ENCODE measurements around the gene NT5DC1. TPM values are rescaled to one million over a fixed set of nuclear protein-coding genes. Genes with fewer than 3 reads are reported as not detected.
A peak's percentile ranks its signal among the peaks of the same experiment; 100 is the strongest.

NT5DC1 gene
- total and polyA plus RNA-seq, 5 donors from 2014 or later: 32.4 to 80.2 (median 66.3) TPM

GRCh38 chr6:116165596-116165995, 64.9 kb downstream of the NT5DC1 start:
- ATAC-seq (ENCODE audit: low read depth in 2 of 2): no peak
- no peak for DNase-seq
- H3K4me1 Mint-ChIP-seq: peaks cover 0 to 15% (median 9%) of the 10 kb centered on the region in 4 donors
- no peaks in the 10 kb centered on the region for H3K36me3 ChIP-seq (ENCODE audit: control insufficient read depth, insufficient read depth, low read length)
- no peak overlapping the region for H3K4me3 ChIP-seq (ENCODE audit: low read depth, low read length)
- H3K27ac Mint-ChIP-seq: no peak overlapping the region
- peaks cover 54% of the 10 kb centered on the region for H3K36me3 Mint-ChIP-seq
- H3K27me3 Mint-ChIP-seq: no peaks in the 10 kb centered on the region
- H3K9me3 Mint-ChIP-seq: peaks cover 2 to 16% (median 11%) of the 10 kb centered on the region in 7 donors
- H3K27me3 ChIP-seq (ENCODE audit: control insufficient read depth, insufficient read depth, low read length): no peaks in the 10 kb centered on the region
- H3K4me3 Mint-ChIP-seq: no peak overlapping the region
- H3K27ac ChIP-seq (ENCODE audit: insufficient read depth, low read length, poor library complexity, severe bottlenecking): no peak overlapping the region
- H3K9me3 ChIP-seq (ENCODE audit: control insufficient read depth in 2 of 2, low read length in 2 of 2): no peaks in the 10 kb centered on the region
- H3K4me1 ChIP-seq (ENCODE audit: control insufficient read depth, insufficient read depth, low read length, poor library complexity, severe bottlenecking): no peaks in the 10 kb centered on the region

- Mint-ChIP-seq H3K27ac (no peak overlapping the region), H3K27me3 (no peaks in the 10 kb centered on the region), H3K4me3 (no peak overlapping the region), H3K4me1 (peaks cover 0 to 15% (median 8%) of the 10 kb centered on the region in 4 donors), H3K9me3 (peaks cover 2 to 16% (median 11%) of the 10 kb centered on the region in 7 donors), H3K36me3 (peaks cover 61% of the 10 kb centered on the region)
- Histone ChIP-seq H3K9me3 (ENCODE audit: control insufficient read depth in 2 of 2, low read length in 2 of 2) (no peaks in the 10 kb centered on the region), H3K36me3 (ENCODE audit: control insufficient read depth, insufficient read depth, low read length) (no peaks in the 10 kb centered on the region), H3K27ac (ENCODE audit: insufficient read depth, low read length, poor library complexity, severe bottlenecking) (no peak overlapping the region), H3K27me3 (ENCODE audit: control insufficient read depth, insufficient read depth, low read length) (no peaks in the 10 kb centered on the region), H3K4me1 (ENCODE audit: control insufficient read depth, insufficient read depth, low read length, poor library complexity, severe bottlenecking) (no peaks in the 10 kb centered on the region), H3K4me3 (ENCODE audit: low read depth, low read length) (no peak overlapping the region)
- DNase-seq (no peak), ATAC-seq (ENCODE audit: low read depth in 2 of 2) (no peak)
These were observed 65.7 kb downstream of the NT5DC1 start for GRCh38 chr6:116166369-116166768.

GRCh38 chr6:116168148-116168547, 67.5 kb downstream of the NT5DC1 start:
- no peak for ATAC-seq (ENCODE audit: low read depth in 2 of 2)
- no peak overlapping the region for H3K27ac Mint-ChIP-seq
- Histone ChIP-seq H3K27ac (ENCODE audit: insufficient read depth, low read length, poor library complexity, severe bottlenecking) (no peak overlapping the region), H3K9me3 (ENCODE audit: control insufficient read depth in 2 of 2, low read length in 2 of 2) (no peaks in the 10 kb centered on the region), H3K4me1 (ENCODE audit: control insufficient read depth, insufficient read depth, low read length, poor library complexity, severe bottlenecking) (no peaks in the 10 kb centered on the region), H3K36me3 (ENCODE audit: control insufficient read depth, insufficient read depth, low read length) (no peaks in the 10 kb centered on the region), H3K4me3 (ENCODE audit: low read depth, low read length) (no peak overlapping the region), H3K27me3 (ENCODE audit: control insufficient read depth, insufficient read depth, low read length) (no peaks in the 10 kb centered on the region)
- no peak for DNase-seq
- peaks cover 0 to 13% (median 4%) of the 10 kb centered on the region in 4 donors for H3K4me1 Mint-ChIP-seq
- H3K4me3 Mint-ChIP-seq: peak overlapping the region in 1 of 4 donors; percentile 22
- H3K27me3 Mint-ChIP-seq: no peaks in the 10 kb centered on the region
- peaks cover 55% of the 10 kb centered on the region for H3K36me3 Mint-ChIP-seq
- peaks cover 2 to 14% (median 11%) of the 10 kb centered on the region in 7 donors for H3K9me3 Mint-ChIP-seq

GRCh38 chr6:116169880-116170279, 69.2 kb downstream of the NT5DC1 start:
- H3K9me3 ChIP-seq (ENCODE audit: control insufficient read depth in 2 of 2, low read length in 2 of 2): peaks cover 0 to 5% of the 10 kb centered on the region in 2 experiments
- H3K27ac ChIP-seq (ENCODE audit: insufficient read depth, low read length, poor library complexity, severe bottlenecking): no peak overlapping the region
- H3K36me3 ChIP-seq (ENCODE audit: control insufficient read depth, insufficient read depth, low read length): peaks cover 2% of the 10 kb centered on the region
- peaks cover 55% of the 10 kb centered on the region for H3K36me3 Mint-ChIP-seq
- H3K4me3 Mint-ChIP-seq: no peak overlapping the region
- no peak for DNase-seq
- peaks cover 0 to 11% (median 0%) of the 10 kb centered on the region in 4 donors for H3K4me1 Mint-ChIP-seq
- ATAC-seq (ENCODE audit: low read depth in 2 of 2): no peak
- no peaks in the 10 kb centered on the region for H3K4me1 ChIP-seq (ENCODE audit: control insufficient read depth, insufficient read depth, low read length, poor library complexity, severe bottlenecking)
- peaks cover 0 to 14% (median 8%) of the 10 kb centered on the region in 7 donors for H3K9me3 Mint-ChIP-seq
- H3K27me3 ChIP-seq (ENCODE audit: control insufficient read depth, insufficient read depth, low read length): no peaks in the 10 kb centered on the region
- no peak overlapping the region for H3K27ac Mint-ChIP-seq
- no peaks in the 10 kb centered on the region for H3K27me3 Mint-ChIP-seq
- H3K4me3 ChIP-seq (ENCODE audit: low read depth, low read length): no peak overlapping the region

- H3K27ac ChIP-seq (ENCODE audit: insufficient read depth, low read length, poor library complexity, severe bottlenecking): no peak overlapping the region
- peaks cover 5% of the 10 kb centered on the region for H3K36me3 ChIP-seq (ENCODE audit: control insufficient read depth, insufficient read depth, low read length)
- Mint-ChIP-seq H3K9me3 (peaks cover 0 to 16% (median 10%) of the 10 kb centered on the region in 7 donors), H3K36me3 (peaks cover 55% of the 10 kb centered on the region), H3K27me3 (no peaks in the 10 kb centered on the region), H3K27ac (no peak overlapping the region), H3K4me1 (peaks cover 0 to 11% (median 0%) of the 10 kb centered on the region in 4 donors), H3K4me3 (no peak overlapping the region)
- DNase-seq (no peak), ATAC-seq (ENCODE audit: low read depth in 2 of 2) (no peak)
- H3K4me1 ChIP-seq (ENCODE audit: control insufficient read depth, insufficient read depth, low read length, poor library complexity, severe bottlenecking): no peaks in the 10 kb centered on the region
- H3K4me3 ChIP-seq (ENCODE audit: low read depth, low read length): no peak overlapping the region
- no peaks in the 10 kb centered on the region for H3K27me3 ChIP-seq (ENCODE audit: control insufficient read depth, insufficient read depth, low read length)
- peaks cover 5 to 11% of the 10 kb centered on the region in 2 experiments for H3K9me3 ChIP-seq (ENCODE audit: control insufficient read depth in 2 of 2, low read length in 2 of 2)
These were observed 69.9 kb downstream of the NT5DC1 start for GRCh38 chr6:116170358-116171057.

- Mint-ChIP-seq H3K9me3 (peaks cover 3 to 19% (median 4%) of the 10 kb centered on the region in 7 donors), H3K27me3 (no peaks in the 10 kb centered on the region), H3K36me3 (peaks cover 46% of the 10 kb centered on the region), H3K4me1 (peaks cover 0 to 11% (median under 1%) of the 10 kb centered on the region in 4 donors), H3K27ac (no peak overlapping the region), H3K4me3 (no peak overlapping the region)
- H3K27me3 ChIP-seq (ENCODE audit: control insufficient read depth, insufficient read depth, low read length): no peaks in the 10 kb centered on the region
- ATAC-seq (ENCODE audit: low read depth in 2 of 2): no peak
- no peak overlapping the region for H3K27ac ChIP-seq (ENCODE audit: insufficient read depth, low read length, poor library complexity, severe bottlenecking)
- no peaks in the 10 kb centered on the region for H3K4me1 ChIP-seq (ENCODE audit: control insufficient read depth, insufficient read depth, low read length, poor library complexity, severe bottlenecking)
- peaks cover 9% of the 10 kb centered on the region for H3K36me3 ChIP-seq (ENCODE audit: control insufficient read depth, insufficient read depth, low read length)
- no peak for DNase-seq
- H3K4me3 ChIP-seq (ENCODE audit: low read depth, low read length): no peak overlapping the region
- peaks cover 7 to 11% of the 10 kb centered on the region in 2 experiments for H3K9me3 ChIP-seq (ENCODE audit: control insufficient read depth in 2 of 2, low read length in 2 of 2)
These were observed 73.3 kb downstream of the NT5DC1 start for GRCh38 chr6:116173928-116174327.

- peaks cover 7 to 11% of the 10 kb centered on the region in 2 experiments for H3K9me3 ChIP-seq (ENCODE audit: control insufficient read depth in 2 of 2, low read length in 2 of 2)
- no peak overlapping the region for H3K4me3 ChIP-seq (ENCODE audit: low read depth, low read length)
- H3K4me1 ChIP-seq (ENCODE audit: control insufficient read depth, insufficient read depth, low read length, poor library complexity, severe bottlenecking): no peaks in the 10 kb centered on the region
- Mint-ChIP-seq H3K4me1 (peaks cover 0 to 2% (median 0%) of the 10 kb centered on the region in 4 donors), H3K9me3 (peaks cover 2 to 19% (median 4%) of the 10 kb centered on the region in 7 donors), H3K27me3 (no peaks in the 10 kb centered on the region), H3K4me3 (no peak overlapping the region), H3K36me3 (peaks cover 38% of the 10 kb centered on the region), H3K27ac (no peak overlapping the region)
- no peak for DNase-seq
- H3K27ac ChIP-seq (ENCODE audit: insufficient read depth, low read length, poor library complexity, severe bottlenecking): no peak overlapping the region
- no peak for ATAC-seq (ENCODE audit: low read depth in 2 of 2)
- H3K36me3 ChIP-seq (ENCODE audit: control insufficient read depth, insufficient read depth, low read length): peaks cover 9% of the 10 kb centered on the region
- no peaks in the 10 kb centered on the region for H3K27me3 ChIP-seq (ENCODE audit: control insufficient read depth, insufficient read depth, low read length)
These were observed 74.7 kb downstream of the NT5DC1 start for GRCh38 chr6:116175344-116175743.

- peaks cover 29% of the 10 kb centered on the region for H3K36me3 Mint-ChIP-seq
- no peak overlapping the region for H3K4me3 Mint-ChIP-seq
- H3K9me3 ChIP-seq (ENCODE audit: control insufficient read depth in 2 of 2, low read length in 2 of 2): peaks cover 7 to 11% of the 10 kb centered on the region in 2 experiments
- H3K27ac ChIP-seq (ENCODE audit: insufficient read depth, low read length, poor library complexity, severe bottlenecking): no peak overlapping the region
- H3K4me1 ChIP-seq (ENCODE audit: control insufficient read depth, insufficient read depth, low read length, poor library complexity, severe bottlenecking): no peaks in the 10 kb centered on the region
- ATAC-seq (ENCODE audit: low read depth in 2 of 2) (no peak), DNase-seq (no peak)
- peaks cover 2 to 19% (median 4%) of the 10 kb centered on the region in 7 donors for H3K9me3 Mint-ChIP-seq
- H3K27me3 ChIP-seq (ENCODE audit: control insufficient read depth, insufficient read depth, low read length): no peaks in the 10 kb centered on the region
- no peaks in the 10 kb centered on the region for H3K27me3 Mint-ChIP-seq
- H3K36me3 ChIP-seq (ENCODE audit: control insufficient read depth, insufficient read depth, low read length): peaks cover 9% of the 10 kb centered on the region
- no peak overlapping the region for H3K4me3 ChIP-seq (ENCODE audit: low read depth, low read length)
- peaks cover 0 to 2% (median 0%) of the 10 kb centered on the region in 4 donors for H3K4me1 Mint-ChIP-seq
- no peak overlapping the region for H3K27ac Mint-ChIP-seq
These were observed 75.9 kb downstream of the NT5DC1 start for GRCh38 chr6:116176596-116176995.

Data from CD4-positive, CD25-positive, alpha-beta regulatory T cell (primary cell).